22Rv1 (cell line): Measurements from ENCODE around the gene IGFBP5.

Experiments used
- H3K27ac ChIP-seq: fragments of 450-650 bp; 2 replicates; pipeline ENCODE4 v1.5.1; 2017
- CTCF ChIP-seq: fragments of 450-650 bp; IDR thresholded peaks from 2 replicates; pipeline ENCODE4 v1.5.1; 2017; ENCODE audit warnings: mild to moderate bottlenecking
- ZFX ChIP-seq: fragments of 450-650 bp; IDR thresholded peaks from 2 replicates; pipeline ENCODE4 v1.6.1; 2017; ENCODE audit warnings: antibody characterized with exemption, borderline replicate concordance

Gene IGFBP5

GRCh38 chr2:216700088-216700567, 4.8 kb upstream of the IGFBP5 start:
- TF ChIP-seq CTCF (no peak), ZFX (no peak)
- no peak overlapping the region for H3K27ac ChIP-seq

GRCh38 chr2:216698895-216699294, 3.5 kb upstream of the IGFBP5 start:
- TF ChIP-seq ZFX = no peak
- peak; percentile 76 for TF ChIP-seq CTCF
- H3K27ac ChIP-seq = no peak overlapping the region

GRCh38 chr2:216698293-216698692, 2.9 kb upstream of the IGFBP5 start:
- H3K27ac ChIP-seq = no peak overlapping the region

GRCh38 chr2:216696751-216697560, 1.6 kb upstream of the IGFBP5 start:
- H3K27ac ChIP-seq = no peak overlapping the region
- peak; percentile 51 for TF ChIP-seq CTCF
- TF ChIP-seq ZFX = no peak

More at GRCh38 chr2:216698293-216698692, 2.9 kb upstream of the IGFBP5 start:
- TF ChIP-seq ZFX = no peak
- TF ChIP-seq CTCF = no peak

GRCh38 chr2:216696321-216696720, 972 bp upstream of the IGFBP5 start:
- no peak for TF ChIP-seq CTCF
- no peak for TF ChIP-seq ZFX
- no peak overlapping the region for H3K27ac ChIP-seq

GRCh38 chr2:216694826-216695217, 527 bp downstream of the IGFBP5 start:
- no peak for TF ChIP-seq CTCF
- TF ChIP-seq ZFX = no peak
- no peak overlapping the region for H3K27ac ChIP-seq

- no peak overlapping the region for H3K27ac ChIP-seq
- TF ChIP-seq ZFX (no peak), CTCF (peak; percentile 20; the same call in 1 of the 2 replicates)
These were observed 1.1 kb downstream of the IGFBP5 start for GRCh38 chr2:216694082-216694825.
